ENCODE data around the gene POU6F2.

POU6F2 gene

GRCh38 chr7:39144420-39144819 lies 166.7 kb downstream of the POU6F2 start:
- DNase-seq: no peak
- Mint-ChIP-seq H3K4me3 (no peak overlapping the region), H3K27me3 (no peaks in the 10 kb centered on the region), H3K4me1 (no peaks in the 10 kb centered on the region), H3K27ac (no peak overlapping the region), H3K36me3 (no peaks in the 10 kb centered on the region), H3K9me3 (no peaks in the 10 kb centered on the region)
- CTCF ChIA-PET: no interaction called here

DNA sequence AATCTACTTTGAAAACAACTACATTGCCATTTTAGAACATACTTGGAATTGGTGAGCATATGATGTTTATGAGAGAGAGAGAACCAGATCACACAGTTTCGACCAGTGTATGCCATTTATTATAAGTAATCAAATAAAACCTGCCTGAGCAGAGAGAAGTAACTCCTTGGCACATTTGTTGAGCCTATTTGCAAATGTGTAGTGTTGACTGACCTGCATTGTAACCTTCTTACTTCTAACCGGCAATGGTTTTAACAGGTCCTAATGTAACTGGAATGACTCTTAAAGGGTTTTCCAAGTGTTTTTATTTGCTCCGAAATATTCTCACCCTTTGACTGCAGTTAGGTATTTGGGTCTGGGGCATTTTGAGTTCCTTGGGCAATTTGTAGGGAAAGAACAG lies 167.6 kb downstream of the POU6F2 start:
- Mint-ChIP-seq H3K27ac (no peak overlapping the region), H3K27me3 (no peaks in the 10 kb centered on the region), H3K4me1 (no peaks in the 10 kb centered on the region), H3K9me3 (no peaks in the 10 kb centered on the region), H3K4me3 (no peak overlapping the region), H3K36me3 (no peaks in the 10 kb centered on the region)
- DNase-seq: no peak
- CTCF ChIA-PET: no interaction called here

GRCh38 chr7:39145935-39146334 lies 168.2 kb downstream of the POU6F2 start:
- H3K9me3 Mint-ChIP-seq: no peaks in the 10 kb centered on the region
- H3K4me3 Mint-ChIP-seq: no peak overlapping the region
- H3K27ac Mint-ChIP-seq: no peak overlapping the region
- H3K36me3 Mint-ChIP-seq: no peaks in the 10 kb centered on the region
- no peaks in the 10 kb centered on the region for H3K4me1 Mint-ChIP-seq
- no peaks in the 10 kb centered on the region for H3K27me3 Mint-ChIP-seq
- CTCF ChIA-PET: no interaction called here
- no peak for DNase-seq

DNA sequence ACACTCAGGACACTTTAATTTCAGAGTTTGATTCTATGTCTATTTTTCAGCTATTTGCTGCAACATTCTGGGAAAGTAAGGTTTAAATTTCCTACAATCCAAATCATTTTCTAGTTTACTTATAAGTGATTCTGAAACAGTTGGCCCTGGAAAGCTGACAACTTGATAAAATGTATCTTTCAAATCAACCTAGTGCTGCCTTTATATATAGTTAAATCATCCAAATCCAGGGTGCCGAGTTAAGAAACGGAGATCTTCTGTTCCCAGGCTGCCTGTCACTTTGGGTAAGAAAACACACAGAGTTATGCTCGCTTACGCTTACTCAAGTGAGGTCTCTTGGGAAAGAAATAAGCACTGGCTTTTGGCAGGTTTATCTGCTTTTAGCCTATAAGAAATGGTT lies 175.0 kb downstream of the POU6F2 start:
- Mint-ChIP-seq H3K9me3 (no peaks in the 10 kb centered on the region), H3K27ac (no peak overlapping the region), H3K36me3 (no peaks in the 10 kb centered on the region), H3K27me3 (no peaks in the 10 kb centered on the region), H3K4me3 (no peak overlapping the region), H3K4me1 (no peaks in the 10 kb centered on the region)
- DNase-seq: no peak
- CTCF ChIA-PET: no interaction called here

DNA sequence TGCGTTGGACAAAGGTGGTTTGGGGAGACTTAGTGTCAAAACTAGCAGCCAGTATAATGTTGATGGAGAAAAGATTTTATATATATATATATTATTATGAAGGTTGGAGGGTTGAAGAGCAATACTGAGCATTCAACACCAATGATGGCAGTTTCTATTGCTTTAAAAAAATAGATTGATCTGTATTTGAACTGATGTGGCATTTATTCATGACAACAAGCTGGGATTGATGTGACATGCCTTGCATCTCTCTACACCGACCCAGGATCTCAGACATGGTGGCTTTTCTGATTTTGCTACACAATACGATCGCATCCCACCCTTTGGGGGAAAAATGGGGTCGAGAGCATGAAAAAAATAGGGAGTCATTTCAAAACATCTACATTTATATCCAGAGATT lies 175.4 kb downstream of the POU6F2 start:
- H3K36me3 Mint-ChIP-seq: no peaks in the 10 kb centered on the region
- no peak overlapping the region for H3K27ac Mint-ChIP-seq
- CTCF ChIA-PET: no interaction called here
- no peaks in the 10 kb centered on the region for H3K9me3 Mint-ChIP-seq
- DNase-seq: no peak
- no peaks in the 10 kb centered on the region for H3K4me1 Mint-ChIP-seq
- H3K27me3 Mint-ChIP-seq: no peaks in the 10 kb centered on the region
- H3K4me3 Mint-ChIP-seq: no peak overlapping the region

DNA sequence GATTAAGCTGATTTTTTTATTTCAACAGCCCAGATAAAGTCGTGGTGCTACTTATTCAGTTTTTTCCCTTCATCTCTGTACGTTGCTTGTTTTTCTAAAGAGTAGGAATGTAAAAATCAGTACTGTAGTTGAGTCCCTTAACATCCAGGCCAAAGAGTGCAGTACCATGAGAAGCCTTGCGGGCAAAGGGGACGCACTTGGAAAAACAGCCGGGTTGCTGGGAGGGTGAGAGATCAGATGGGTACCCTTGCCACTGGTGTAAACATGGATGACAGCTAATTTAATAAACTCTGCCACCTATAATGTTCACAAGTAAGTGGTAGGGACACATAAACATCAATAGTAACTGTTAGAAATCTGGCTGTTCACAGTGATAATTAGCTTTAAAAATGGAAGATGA lies 175.9 kb downstream of the POU6F2 start:
- no peak overlapping the region for H3K4me3 Mint-ChIP-seq
- no peaks in the 10 kb centered on the region for H3K36me3 Mint-ChIP-seq
- CTCF ChIA-PET: no interaction called here
- H3K27ac Mint-ChIP-seq: no peak overlapping the region
- no peaks in the 10 kb centered on the region for H3K9me3 Mint-ChIP-seq
- H3K4me1 Mint-ChIP-seq: no peaks in the 10 kb centered on the region
- no peak for DNase-seq
- H3K27me3 Mint-ChIP-seq: no peaks in the 10 kb centered on the region

- no peaks in the 10 kb centered on the region for H3K4me1 Mint-ChIP-seq
- H3K4me3 Mint-ChIP-seq: no peak overlapping the region
- no peak overlapping the region for H3K27ac Mint-ChIP-seq
- DNase-seq: no peak
- H3K9me3 Mint-ChIP-seq: no peaks in the 10 kb centered on the region
- CTCF ChIA-PET: no interaction called here
- no peaks in the 10 kb centered on the region for H3K27me3 Mint-ChIP-seq
- no peaks in the 10 kb centered on the region for H3K36me3 Mint-ChIP-seq
Measured at GRCh38 chr7:39154815-39155214, 177.1 kb downstream of the POU6F2 start.

GRCh38 chr7:39158367-39158766 lies 180.7 kb downstream of the POU6F2 start:
- DNase-seq: no peak
- Mint-ChIP-seq H3K36me3 (no peaks in the 10 kb centered on the region), H3K27ac (no peak overlapping the region), H3K4me1 (no peaks in the 10 kb centered on the region), H3K27me3 (no peaks in the 10 kb centered on the region), H3K4me3 (no peak overlapping the region), H3K9me3 (no peaks in the 10 kb centered on the region)
- CTCF ChIA-PET: no interaction called here

GRCh38 chr7:39161903-39162302 lies 184.2 kb downstream of the POU6F2 start:
- Mint-ChIP-seq H3K27ac (no peak overlapping the region), H3K36me3 (no peaks in the 10 kb centered on the region), H3K9me3 (no peaks in the 10 kb centered on the region), H3K4me1 (no peaks in the 10 kb centered on the region), H3K27me3 (no peaks in the 10 kb centered on the region), H3K4me3 (no peak overlapping the region)
- no peak for DNase-seq
- CTCF ChIA-PET: no interaction called here

DNA sequence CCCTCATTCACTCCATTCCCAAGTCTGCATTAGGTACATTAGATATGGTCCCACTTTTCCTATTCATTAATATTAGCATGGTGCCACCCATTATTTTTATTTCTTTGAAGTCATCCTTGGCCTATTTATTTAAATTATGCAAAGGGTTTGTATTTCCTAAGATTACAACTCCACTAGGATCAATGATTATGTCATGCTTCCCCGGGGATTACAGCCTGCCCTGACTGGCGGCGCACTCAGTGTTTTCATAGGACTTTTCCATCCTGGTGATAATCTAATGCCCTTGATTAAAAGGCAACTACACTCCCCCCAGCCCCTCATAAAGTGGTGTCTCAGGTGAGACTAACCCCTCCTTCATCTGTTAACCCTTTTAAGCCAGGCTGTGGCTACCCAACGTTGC lies 187.2 kb downstream of the POU6F2 start:
- no peaks in the 10 kb centered on the region for H3K4me1 Mint-ChIP-seq
- no peaks in the 10 kb centered on the region for H3K27me3 Mint-ChIP-seq
- no peak overlapping the region for H3K4me3 Mint-ChIP-seq
- DNase-seq: no peak
- no peak overlapping the region for H3K27ac Mint-ChIP-seq
- CTCF ChIA-PET: no interaction called here
- no peaks in the 10 kb centered on the region for H3K9me3 Mint-ChIP-seq
- no peaks in the 10 kb centered on the region for H3K36me3 Mint-ChIP-seq

GRCh38 chr7:39168403-39169098 lies 190.8 kb downstream of the POU6F2 start:
- Mint-ChIP-seq H3K4me3 (no peak overlapping the region), H3K4me1 (no peaks in the 10 kb centered on the region), H3K36me3 (no peaks in the 10 kb centered on the region), H3K9me3 (no peaks in the 10 kb centered on the region), H3K27me3 (no peaks in the 10 kb centered on the region), H3K27ac (no peak overlapping the region)
- DNase-seq: no peak
- CTCF ChIA-PET: no interaction called here

DNA sequence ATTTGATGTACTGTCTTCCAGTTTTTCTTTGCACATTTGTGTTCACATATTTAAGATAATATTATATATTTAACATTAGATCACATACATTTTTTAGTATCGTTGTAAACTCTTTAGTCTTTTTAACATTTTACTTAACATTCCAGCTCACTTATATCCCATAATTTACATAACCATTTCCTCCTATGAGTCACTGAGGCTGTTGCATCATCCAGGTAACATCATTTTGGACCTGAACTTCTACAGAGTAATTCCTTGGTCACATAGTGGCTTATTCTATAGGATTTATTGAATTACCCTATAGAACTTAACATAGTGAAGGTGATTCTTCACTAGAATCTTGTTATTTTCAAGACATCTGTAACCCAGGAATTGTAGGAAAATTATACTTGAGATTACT lies 194.4 kb downstream of the POU6F2 start:
- H3K4me1 Mint-ChIP-seq: no peaks in the 10 kb centered on the region

DNA sequence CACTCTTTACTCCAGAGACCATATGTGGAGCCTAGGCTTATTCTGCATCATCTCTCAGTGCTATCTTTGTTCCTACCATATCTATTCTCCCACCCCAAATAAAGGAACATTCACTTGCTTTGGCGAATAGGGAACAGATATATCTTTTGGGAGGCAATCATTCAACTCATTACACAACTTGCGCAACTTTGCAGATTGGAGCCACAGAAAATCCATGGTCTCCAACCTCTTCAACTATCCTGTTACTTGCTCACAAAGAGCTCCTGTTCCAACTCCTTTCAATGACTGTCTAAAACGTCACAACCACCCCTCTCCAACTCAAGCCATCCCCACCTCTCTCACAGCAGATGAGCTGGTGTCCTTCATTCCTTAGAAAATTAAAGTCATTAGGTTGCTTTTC lies 203.7 kb downstream of the POU6F2 start:
- CTCF ChIA-PET: no interaction called here
- Mint-ChIP-seq H3K27ac (no peak overlapping the region), H3K9me3 (no peaks in the 10 kb centered on the region), H3K27me3 (no peaks in the 10 kb centered on the region), H3K36me3 (no peaks in the 10 kb centered on the region), H3K4me3 (no peak overlapping the region), H3K4me1 (no peaks in the 10 kb centered on the region)
- no peak for DNase-seq

More for the DNA sequence above, 194.4 kb downstream of the POU6F2 start:
- CTCF ChIA-PET: no interaction called here
- no peak overlapping the region for H3K27ac Mint-ChIP-seq
- DNase-seq: no peak
- no peaks in the 10 kb centered on the region for H3K27me3 Mint-ChIP-seq
- H3K36me3 Mint-ChIP-seq: no peaks in the 10 kb centered on the region
- no peaks in the 10 kb centered on the region for H3K9me3 Mint-ChIP-seq
- no peak overlapping the region for H3K4me3 Mint-ChIP-seq

DNA sequence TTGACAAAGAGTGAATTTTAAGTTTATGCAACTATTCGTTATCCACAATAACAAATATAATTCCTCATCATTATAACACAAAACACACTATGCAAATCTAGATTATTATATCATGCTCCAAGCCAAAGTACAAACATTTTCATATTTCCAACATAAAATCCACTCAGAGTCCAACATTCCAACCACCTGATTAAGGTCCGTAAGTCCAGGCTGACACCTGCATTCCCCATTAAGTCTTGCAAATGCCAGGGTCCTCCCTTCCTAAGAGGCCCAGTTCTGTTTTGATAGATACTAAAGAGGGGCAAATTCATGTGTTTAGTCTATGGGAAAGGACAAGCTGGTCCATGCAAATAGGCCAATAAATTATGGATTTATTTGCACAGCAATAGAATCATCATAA lies 206.1 kb downstream of the POU6F2 start:
- Mint-ChIP-seq H3K4me1 (no peaks in the 10 kb centered on the region), H3K36me3 (no peaks in the 10 kb centered on the region), H3K27me3 (no peaks in the 10 kb centered on the region), H3K27ac (no peak overlapping the region), H3K4me3 (no peak overlapping the region), H3K9me3 (no peaks in the 10 kb centered on the region)
- no peak for DNase-seq
- CTCF ChIA-PET: no interaction called here

DNA sequence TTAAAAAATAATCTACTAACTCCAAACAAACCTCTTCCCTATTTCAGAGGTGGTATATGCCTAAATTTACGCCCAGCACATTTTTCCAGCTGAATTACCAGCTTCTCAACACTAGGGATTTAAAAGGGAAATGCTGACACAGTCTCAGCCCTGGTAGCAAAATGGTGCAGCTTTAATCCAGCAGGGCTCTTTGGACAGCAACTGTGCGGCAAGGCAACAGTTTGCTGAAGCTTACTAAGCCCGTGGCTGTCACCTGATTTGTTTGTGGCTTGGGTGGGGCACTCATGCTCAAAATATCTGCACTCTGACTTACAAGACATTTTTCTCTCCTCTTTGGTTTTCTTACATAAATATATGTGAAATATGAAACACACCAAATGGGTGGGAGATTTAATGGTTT lies 206.7 kb downstream of the POU6F2 start:
- CTCF ChIA-PET: no interaction called here
- no peaks in the 10 kb centered on the region for H3K4me1 Mint-ChIP-seq
- no peaks in the 10 kb centered on the region for H3K9me3 Mint-ChIP-seq
- H3K4me3 Mint-ChIP-seq: no peak overlapping the region
- no peak overlapping the region for H3K27ac Mint-ChIP-seq
- DNase-seq: no peak
- no peaks in the 10 kb centered on the region for H3K27me3 Mint-ChIP-seq
- no peaks in the 10 kb centered on the region for H3K36me3 Mint-ChIP-seq

- no peak for DNase-seq
- no peaks in the 10 kb centered on the region for H3K27me3 Mint-ChIP-seq
- no peaks in the 10 kb centered on the region for H3K9me3 Mint-ChIP-seq
- CTCF ChIA-PET: no interaction called here
- no peaks in the 10 kb centered on the region for H3K36me3 Mint-ChIP-seq
- no peak overlapping the region for H3K27ac Mint-ChIP-seq
- no peaks in the 10 kb centered on the region for H3K4me1 Mint-ChIP-seq
- no peak overlapping the region for H3K4me3 Mint-ChIP-seq
Measured at GRCh38 chr7:39186131-39186530, 208.4 kb downstream of the POU6F2 start.

All from activated naive CD4-positive, alpha-beta T cell treated with anti-CD3 and anti-CD28 coated beads, Interleukin-2, amount 10 ng/mL, durations not matched to agents 7 days and 5 days (primary cell).